Renal cortex interstitium (tissue), 11 donors: ENCODE measurements around the gene CHST15. TPM values are rescaled to one million over a fixed set of nuclear protein-coding genes. Genes with fewer than 3 reads are reported as not detected.

ENCODE experiments used
- DNase-seq, 11 donors: peaks; one replicate each; pipeline ENCODE4 v3.0.0-alpha.2; 2013; ENCODE audit warnings: low read depth in 9 of 11, low spot score in 4 of 11; ENCODE audit errors: extremely low read depth in 1 of 11
- polyA plus RNA-seq, 3 donors: library from polyadenylated mRNA; unstranded; fragments of 120-200 nt; gene quantifications; one replicate each; pipeline ENCODE4 v1.2.1, GENCODE V29; 2013; ENCODE audit not compliant: insufficient read length in 3 of 3

The CHST15 gene
- polyA plus RNA-seq, 3 donors, result 17.9 to 21.6 (median 20.7) TPM

- DNase-seq, result no peak
These were observed 66.3 kb downstream of the CHST15 start for GRCh38 chr10:124027031-124027611.

GRCh38 chr10:124026589-124026939 is 66.8 kb downstream of the CHST15 start:
- DNase-seq, result no peak

DNA sequence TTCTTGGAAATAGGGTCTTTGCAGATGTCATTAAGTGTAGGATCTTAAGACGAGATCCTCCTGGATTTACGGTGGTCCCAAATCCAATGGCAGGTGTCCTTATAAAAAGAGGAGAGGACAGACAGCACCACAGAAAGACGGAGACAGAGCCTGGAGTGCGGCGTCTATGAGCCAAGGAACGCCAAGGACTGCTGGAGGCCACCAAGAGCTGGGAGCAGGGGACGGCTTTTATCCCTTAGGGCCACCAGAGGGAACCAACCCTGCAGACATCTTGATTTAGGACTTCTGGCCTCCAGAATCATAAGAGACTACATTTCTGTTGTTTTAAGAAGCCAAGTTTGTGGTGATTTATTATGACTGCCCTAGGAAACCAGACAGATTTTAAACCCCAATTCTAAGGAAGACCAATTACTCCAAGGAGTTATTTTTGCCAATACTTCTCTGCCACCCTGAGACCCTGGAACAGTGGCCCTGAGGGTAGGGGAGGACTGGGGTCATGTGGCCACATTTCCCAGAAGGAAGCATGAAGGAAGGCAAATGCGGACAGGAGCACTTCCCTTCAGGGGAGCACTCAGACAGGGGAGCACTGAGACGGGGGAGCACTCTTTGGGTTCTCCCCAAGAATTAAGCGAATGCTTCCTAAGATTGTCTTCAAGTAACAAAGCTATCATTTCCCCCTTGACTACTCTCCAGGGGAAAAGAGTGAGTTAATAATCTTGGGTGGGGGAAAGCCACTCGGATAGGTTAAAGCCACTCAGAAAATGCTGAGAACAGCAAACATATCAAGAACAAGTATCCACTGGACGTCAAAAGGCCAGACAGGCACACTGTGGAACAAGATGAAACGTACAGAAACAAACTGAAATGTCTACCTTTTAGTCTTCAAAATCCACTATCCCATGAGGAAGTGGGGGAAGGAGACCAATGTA is 67.5 kb downstream of the CHST15 start:
- DNase-seq, result peak in 3 of 11 donors; percentile 52 to 62 (median 62)

GRCh38 chr10:124025152-124025551 is 68.2 kb downstream of the CHST15 start:
- no peak for DNase-seq

DNA sequence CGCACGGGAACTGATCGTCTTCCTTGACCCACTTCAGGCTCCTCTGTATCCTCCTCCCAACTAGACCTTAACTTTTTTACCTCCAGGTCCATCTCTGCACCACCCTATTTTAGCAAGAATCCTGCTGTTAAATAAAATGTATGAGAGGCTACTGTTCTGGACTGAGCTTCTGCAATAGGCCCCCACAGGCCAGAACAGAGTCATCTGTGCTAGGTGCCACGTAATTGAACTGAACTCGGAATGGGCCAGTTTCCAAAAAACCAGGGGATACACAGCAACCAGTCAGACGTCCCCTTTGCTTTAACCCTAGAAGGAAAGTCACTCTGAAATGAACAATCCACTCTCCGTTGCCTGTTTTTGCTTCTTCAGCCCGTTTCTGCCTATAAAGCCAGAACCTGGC is 71.3 kb downstream of the CHST15 start:
- DNase-seq, result no peak

DNA sequence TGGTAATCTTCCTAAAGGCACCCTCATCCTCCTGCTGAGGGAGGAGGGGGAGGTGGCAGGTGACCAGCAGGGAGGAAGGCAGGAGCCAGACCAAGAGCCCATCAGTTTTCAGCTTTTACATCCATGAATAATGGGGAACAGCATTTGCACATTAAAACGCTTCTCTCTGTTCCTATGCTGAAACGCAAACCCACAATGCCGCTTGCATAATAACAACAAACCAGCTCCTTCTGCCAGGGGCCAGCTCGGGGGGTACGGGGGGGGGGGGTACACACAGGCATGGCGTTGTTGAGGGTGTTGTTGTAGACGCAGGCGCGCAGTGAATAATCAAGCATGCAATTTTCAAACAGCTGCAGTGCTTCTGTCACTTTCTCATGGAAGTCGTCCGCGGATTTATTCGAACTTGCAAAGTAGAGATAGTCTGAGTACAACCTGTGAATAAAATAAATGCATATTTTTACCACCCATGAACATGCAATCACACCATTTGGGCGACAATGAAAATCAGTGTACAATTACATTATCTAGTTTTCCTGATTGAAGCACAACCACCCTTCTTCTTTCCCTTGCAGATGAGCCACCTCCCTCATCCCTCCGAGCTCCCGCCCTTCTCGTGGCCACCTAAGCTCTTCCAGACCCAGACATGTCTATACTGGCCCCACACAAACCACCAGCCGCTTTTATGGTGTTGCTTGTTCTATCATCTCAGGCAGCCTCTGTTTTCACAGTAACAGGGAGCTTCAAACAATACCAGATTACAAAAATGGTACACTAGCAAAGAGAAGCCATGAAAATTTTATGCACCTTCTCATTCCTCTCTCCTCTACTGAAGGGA is 72.2 kb downstream of the CHST15 start:
- DNase-seq, result no peak

DNA sequence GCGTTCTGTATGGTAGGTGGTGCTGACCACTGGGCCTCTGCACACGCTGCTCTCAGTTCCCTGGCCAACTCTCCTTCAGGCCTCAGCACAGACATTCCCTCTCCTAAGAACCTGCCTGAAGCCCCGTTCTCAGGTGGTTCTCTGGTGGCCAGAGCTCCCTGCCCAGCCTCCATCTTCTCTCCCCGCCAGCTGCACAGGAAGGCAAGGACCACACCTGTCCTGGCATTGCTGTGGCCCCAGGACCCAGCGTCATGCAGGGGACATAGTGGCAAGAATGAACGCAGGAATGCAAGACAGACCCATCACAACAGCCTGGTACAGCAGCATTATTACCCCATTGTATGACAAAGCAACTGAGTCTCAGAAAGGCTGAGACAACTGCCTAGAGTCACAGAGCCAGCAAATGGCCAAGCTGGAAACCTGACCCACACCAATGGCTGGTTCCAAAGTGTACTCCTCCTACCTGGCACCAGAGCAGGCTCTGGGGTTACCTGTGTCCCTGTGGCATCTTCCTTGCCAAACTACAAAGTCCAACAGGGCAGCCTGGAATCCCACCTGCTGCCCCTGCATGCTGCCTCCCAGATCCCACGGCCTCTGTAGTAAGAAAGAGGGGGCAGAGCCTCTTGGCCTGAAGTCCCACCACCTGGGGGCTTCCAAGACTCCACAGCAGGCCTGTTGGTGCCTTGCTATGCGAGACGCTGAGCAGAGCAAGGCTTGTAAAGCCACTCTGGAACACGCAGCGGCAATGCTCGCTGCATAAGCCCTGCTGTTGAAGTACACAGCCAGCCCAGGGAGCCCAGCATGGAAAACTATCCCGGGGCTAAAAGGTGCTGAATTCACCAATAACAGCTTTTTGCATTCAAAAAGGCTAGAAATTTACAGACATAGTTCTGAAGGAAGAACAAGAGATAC is 73.3 kb downstream of the CHST15 start:
- DNase-seq, result no peak

GRCh38 chr10:124018886-124019525 is 74.4 kb downstream of the CHST15 start:
- DNase-seq, result no peak

DNA sequence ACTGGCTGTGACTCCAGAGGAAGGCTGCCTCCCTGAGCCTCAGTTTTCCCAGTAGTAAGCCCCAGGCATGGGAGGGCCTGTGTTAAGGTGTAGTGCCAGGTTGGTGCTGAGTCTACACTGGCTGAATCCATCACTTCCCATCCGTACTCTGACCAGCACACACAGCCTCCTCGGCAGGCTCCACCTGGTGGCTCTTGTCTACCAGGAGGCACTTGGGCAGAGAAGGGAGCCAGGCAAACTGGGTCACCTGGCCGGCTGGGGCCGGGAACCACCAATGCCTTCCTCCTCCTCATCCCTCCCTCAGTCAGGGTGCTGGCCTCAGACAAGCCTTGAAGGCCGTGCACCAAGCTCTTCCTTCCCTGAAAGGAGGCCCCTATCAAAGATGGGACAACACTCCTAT is 75.7 kb downstream of the CHST15 start:
- no peak for DNase-seq

- DNase-seq, result no peak
These were observed 76.5 kb downstream of the CHST15 start for GRCh38 chr10:124016804-124017375.

DNA sequence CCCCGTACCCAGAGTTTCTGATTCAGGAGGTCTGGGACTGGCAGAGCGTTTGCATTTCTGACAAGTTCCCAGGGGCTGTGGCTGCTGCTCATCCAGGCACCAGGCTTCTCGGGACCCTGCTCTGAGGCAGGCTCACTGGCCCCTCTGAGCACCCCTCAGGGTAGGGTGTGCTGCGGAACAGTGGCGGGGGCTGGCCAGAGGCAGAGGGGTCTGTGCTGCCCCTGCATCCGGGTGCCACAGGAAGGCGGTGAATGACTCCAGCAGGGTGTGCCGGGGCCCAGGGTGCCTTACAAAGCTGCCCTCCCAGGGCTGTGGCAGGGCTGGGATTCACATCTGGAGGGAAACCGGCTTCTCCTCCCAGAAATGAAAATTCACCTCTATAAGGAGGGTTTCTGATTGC is 77.4 kb downstream of the CHST15 start:
- no peak for DNase-seq

GRCh38 chr10:124014416-124015154 is 78.8 kb downstream of the CHST15 start:
- DNase-seq, result no peak

DNA sequence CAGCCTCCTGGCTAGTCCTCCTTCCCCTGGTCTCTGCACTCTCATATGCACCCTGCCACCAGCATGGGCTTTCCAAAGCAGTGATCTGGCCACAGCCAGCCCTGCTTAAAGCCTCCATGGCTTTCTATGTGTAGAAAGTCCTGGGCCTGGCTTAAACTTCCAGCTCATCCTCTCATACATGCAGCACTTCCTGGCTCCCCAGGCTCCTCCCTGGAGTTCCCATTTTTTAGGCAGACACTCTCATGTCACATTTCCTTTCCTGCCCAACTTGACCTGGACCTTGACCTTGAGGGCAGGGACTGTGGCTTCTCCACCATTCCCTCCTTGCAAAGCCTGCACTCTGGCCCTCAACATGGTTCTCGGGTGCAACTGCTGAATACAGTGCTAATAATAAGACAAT is 79.5 kb downstream of the CHST15 start:
- no peak for DNase-seq

- DNase-seq, result no peak
These were observed 80.4 kb downstream of the CHST15 start for GRCh38 chr10:124012991-124013390.

- no peak for DNase-seq
These were observed 80.8 kb downstream of the CHST15 start for GRCh38 chr10:124012583-124012982.

- DNase-seq, result no peak
These were observed 81.3 kb downstream of the CHST15 start for GRCh38 chr10:124012066-124012465.

- DNase-seq, result no peak
These were observed 81.9 kb downstream of the CHST15 start for GRCh38 chr10:124011464-124011863.
